Measurements from ENCODE around the gene PCDH9. TPM values are rescaled to one million over a fixed set of nuclear protein-coding genes. Genes with fewer than 3 reads are reported as not detected.

The PCDH9 gene
- total RNA-seq, 4 donors from 2014 or later = 0.57 to 1.7 (median 0.97) TPM

- TF ChIP-seq POLR2A (IDR thresholded peaks at IDR 0.05) (no peak), CTCF (IDR thresholded peaks at IDR 0.05) (no peak)
- DNase-seq = no peak
- Histone ChIP-seq H3K9me3 (no peaks in the 10 kb centered on the region), H3K27me3 (no peaks in the 10 kb centered on the region), H3K36me3 (no peaks in the 10 kb centered on the region), H3K4me3 (no peak overlapping the region), H3K4me1 (no peaks in the 10 kb centered on the region), H3K27ac (no peak overlapping the region)
Measured at GRCh38 chr13:66940113-66940512, 290.0 kb downstream of the PCDH9 start.

- Histone ChIP-seq H3K27ac (no peak overlapping the region), H3K4me3 (no peak overlapping the region), H3K4me1 (no peaks in the 10 kb centered on the region), H3K27me3 (no peaks in the 10 kb centered on the region), H3K36me3 (no peaks in the 10 kb centered on the region), H3K9me3 (no peaks in the 10 kb centered on the region)
- DNase-seq = no peak
- TF ChIP-seq POLR2A (IDR thresholded peaks at IDR 0.05) (no peak), CTCF (IDR thresholded peaks at IDR 0.05) (no peak)
Measured at GRCh38 chr13:66937423-66937822, 292.7 kb downstream of the PCDH9 start.

GRCh38 chr13:66933994-66934393 lies 296.1 kb downstream of the PCDH9 start:
- no peak overlapping the region for H3K4me3 ChIP-seq
- DNase-seq = no peak
- no peaks in the 10 kb centered on the region for H3K27me3 ChIP-seq
- TF ChIP-seq POLR2A (IDR thresholded peaks at IDR 0.05) (no peak), CTCF (IDR thresholded peaks at IDR 0.05) (no peak)
- H3K4me1 ChIP-seq = no peaks in the 10 kb centered on the region
- H3K9me3 ChIP-seq = no peaks in the 10 kb centered on the region
- no peaks in the 10 kb centered on the region for H3K36me3 ChIP-seq
- H3K27ac ChIP-seq = no peak overlapping the region

- no peak for TF ChIP-seq POLR2A (IDR thresholded peaks at IDR 0.05)
- no peak for TF ChIP-seq CTCF (IDR thresholded peaks at IDR 0.05)
- Histone ChIP-seq H3K9me3 (no peaks in the 10 kb centered on the region), H3K36me3 (no peaks in the 10 kb centered on the region)
Measured at GRCh38 chr13:66933527-66933926, 296.6 kb downstream of the PCDH9 start.

GRCh38 chr13:66927562-66927961 lies 302.6 kb downstream of the PCDH9 start:
- H3K9me3 ChIP-seq = no peaks in the 10 kb centered on the region
- H3K4me3 ChIP-seq = no peak overlapping the region
- H3K27ac ChIP-seq = no peak overlapping the region
- no peaks in the 10 kb centered on the region for H3K36me3 ChIP-seq
- H3K27me3 ChIP-seq = no peaks in the 10 kb centered on the region
- TF ChIP-seq POLR2A (IDR thresholded peaks at IDR 0.05) = no peak
- no peak for TF ChIP-seq CTCF (IDR thresholded peaks at IDR 0.05)
- DNase-seq = no peak
- no peaks in the 10 kb centered on the region for H3K4me1 ChIP-seq

More at GRCh38 chr13:66933527-66933926, 296.6 kb downstream of the PCDH9 start:
- Histone ChIP-seq H3K27ac (no peak overlapping the region), H3K27me3 (no peaks in the 10 kb centered on the region), H3K4me1 (no peaks in the 10 kb centered on the region), H3K4me3 (no peak overlapping the region)
- no peak for DNase-seq

All from Peyer's patch (tissue), 4 donors.